Osteocyte (in vitro differentiated cells): ENCODE data around the gene NME3. TPM values are rescaled to one million over a fixed set of nuclear protein-coding genes. Genes with fewer than 3 reads are reported as not detected.
"Not testable (repeated sequence)": the region's sequence is repeated elsewhere in the genome, so short reads cannot be mapped to it uniquely, and the experiment has no call there.

Experiments used
- DNase-seq: peaks from one replicate; pipeline ENCODE4 v3.0.0; 2021; ENCODE audit warnings: mixed read lengths; ENCODE audit not compliant: unreplicated experiment; ENCODE audit errors: extremely low spot score
- H3K27ac Mint-ChIP-seq: one replicate; pipeline ENCODE4 v1.8.0; 2021; ENCODE audit warnings: mild to moderate bottlenecking, mixed read lengths; ENCODE audit not compliant: unreplicated experiment
- H3K27me3 Mint-ChIP-seq: one replicate; pipeline ENCODE4 v1.8.0; 2021; ENCODE audit warnings: mixed read lengths; ENCODE audit not compliant: unreplicated experiment
- H3K36me3 Mint-ChIP-seq: one replicate; pipeline ENCODE4 v1.8.0; 2021; ENCODE audit warnings: mixed read lengths; ENCODE audit not compliant: unreplicated experiment
- H3K4me1 Mint-ChIP-seq: one replicate; pipeline ENCODE4 v1.8.0; 2021; ENCODE audit warnings: mixed read lengths; ENCODE audit not compliant: unreplicated experiment
- H3K4me3 Mint-ChIP-seq: one replicate; pipeline ENCODE4 v1.8.0; 2021; ENCODE audit warnings: mild to moderate bottlenecking, moderate library complexity, mixed read lengths; ENCODE audit not compliant: unreplicated experiment
- H3K9me3 Mint-ChIP-seq: one replicate; pipeline ENCODE4 v1.8.0; 2021; ENCODE audit warnings: mixed read lengths; ENCODE audit not compliant: unreplicated experiment
- CTCF ChIP-seq: fragments of 200-600 bp; sonication (generic); IDR thresholded peaks from 2 replicates; pipeline ENCODE4 v1.5.0; 2021; ENCODE audit warnings: antibody characterized with exemption, mild to moderate bottlenecking, moderate library complexity
- total RNA-seq: library from RNA; stranded (reverse); gene quantifications from 2 replicates; pipeline ENCODE4 v1.2.1, GENCODE V29; 2021

The NME3 gene
- total RNA-seq, 1 donor from 2014 or later: 45.8 TPM

- peaks cover 10% of the 10 kb centered on the region for H3K4me1 Mint-ChIP-seq
- no peak for TF ChIP-seq CTCF
- H3K36me3 Mint-ChIP-seq: peaks cover 14% of the 10 kb centered on the region
- no peaks in the 10 kb centered on the region for H3K9me3 Mint-ChIP-seq
- no peak for DNase-seq
- no peak overlapping the region for H3K27ac Mint-ChIP-seq
- H3K4me3 Mint-ChIP-seq: no peak overlapping the region
- H3K27me3 Mint-ChIP-seq: no peaks in the 10 kb centered on the region
Observed at GRCh38 chr16:1808691-1809090, 37.3 kb upstream of the NME3 start.

- H3K4me3 Mint-ChIP-seq: no peak overlapping the region
- H3K27me3 Mint-ChIP-seq: no peaks in the 10 kb centered on the region
- TF ChIP-seq CTCF: no peak
- H3K36me3 Mint-ChIP-seq: peaks cover 11% of the 10 kb centered on the region
- H3K9me3 Mint-ChIP-seq: no peaks in the 10 kb centered on the region
- H3K27ac Mint-ChIP-seq: no peak overlapping the region
- peaks cover 4% of the 10 kb centered on the region for H3K4me1 Mint-ChIP-seq
- no peak for DNase-seq
Observed at GRCh38 chr16:1807626-1808025, 36.3 kb upstream of the NME3 start.

- no peak for DNase-seq
- Mint-ChIP-seq H3K27me3 (no peaks in the 10 kb centered on the region), H3K36me3 (peaks cover 4% of the 10 kb centered on the region), H3K4me1 (no peaks in the 10 kb centered on the region), H3K4me3 (no peak overlapping the region), H3K27ac (no peak overlapping the region), H3K9me3 (peaks cover 4% of the 10 kb centered on the region)
- TF ChIP-seq CTCF: no peak
Observed at GRCh38 chr16:1800701-1801100, 29.4 kb upstream of the NME3 start.

- H3K27me3 Mint-ChIP-seq, H3K27ac Mint-ChIP-seq, H3K4me3 Mint-ChIP-seq, H3K9me3 Mint-ChIP-seq, H3K4me1 Mint-ChIP-seq, DNase-seq, H3K36me3 Mint-ChIP-seq: not testable (repeated sequence)
Observed at GRCh38 chr16:1799263-1799662, 27.9 kb upstream of the NME3 start.

- Mint-ChIP-seq H3K27ac (no peak overlapping the region), H3K27me3 (no peaks in the 10 kb centered on the region), H3K4me1 (no peaks in the 10 kb centered on the region), H3K9me3 (peaks cover 4% of the 10 kb centered on the region), H3K36me3 (peaks cover 4% of the 10 kb centered on the region), H3K4me3 (no peak overlapping the region)
- DNase-seq: no peak
- TF ChIP-seq CTCF: no peak
Observed at GRCh38 chr16:1794908-1795666, 23.7 kb upstream of the NME3 start.
